HEK293T (cell line): ENCODE results near the gene SREBF2.
A peak's percentile ranks its signal among the peaks of the same experiment; 100 is the strongest.

Experiments used
- CTCF ChIA-PET: fragments of 350-600 bp; formaldehyde crosslinking; extraction: SDS; loops from one replicate; lab custom pipeline; 2021; ENCODE audit warnings: antibody characterized with exemption, inconsistent platforms; lab: Yijun Ruan, JAX
- POLR2A ChIA-PET: fragments of 350-600 bp; formaldehyde crosslinking; extraction: SDS; loops from one replicate; lab custom pipeline; 2020; ENCODE audit warnings: antibody characterized with exemption, inconsistent platforms; lab: Yijun Ruan, JAX
- DNase-seq: peaks from one replicate; pipeline ENCODE4 v3.0.0; 2012; ENCODE audit warnings: mixed read lengths; ENCODE audit errors: extremely low spot score
- ARNT ChIP-seq: fragments of 450-650 bp; IDR thresholded peaks from 2 replicates; pipeline ENCODE4 v1.6.1; 2017; ENCODE audit warnings: mild to moderate bottlenecking
- BHLHE40 ChIP-seq: fragments of 450-650 bp; IDR thresholded peaks from 2 replicates; pipeline ENCODE4 v1.6.1; 2016; ENCODE audit warnings: mild to moderate bottlenecking, moderate library complexity, borderline replicate concordance
- CTBP1 ChIP-seq: fragments of 450-650 bp; IDR thresholded peaks from 2 replicates; pipeline ENCODE4 v1.6.1; 2016; ENCODE audit warnings: borderline replicate concordance
- ELF4 ChIP-seq: fragments of 450-650 bp; IDR thresholded peaks from 2 replicates; pipeline ENCODE4 v1.6.1; 2017; ENCODE audit warnings: antibody characterized with exemption
- FOXA1 ChIP-seq: fragments of 450-650 bp; IDR thresholded peaks from 2 replicates; pipeline ENCODE4 v1.6.1; 2016; ENCODE audit warnings: mild to moderate bottlenecking
- FOXM1 ChIP-seq: fragments of 450-650 bp; IDR thresholded peaks from 2 replicates; pipeline ENCODE4 v1.6.1; 2017; ENCODE audit warnings: mild to moderate bottlenecking, borderline replicate concordance
- HDGF ChIP-seq: fragments of 450-650 bp; IDR thresholded peaks from 2 replicates; pipeline ENCODE4 v1.6.1; 2017; ENCODE audit warnings: antibody characterized with exemption, borderline replicate concordance
- L3MBTL2 ChIP-seq: fragments of 450-650 bp; conservative IDR thresholded peaks from 2 replicates; pipeline ENCODE4 v1.6.1; 2016; ENCODE audit warnings: mild to moderate bottlenecking
- LEF1 ChIP-seq: fragments of 450-650 bp; IDR thresholded peaks from 2 replicates; pipeline ENCODE4 v1.6.1; 2017; ENCODE audit warnings: mild to moderate bottlenecking, borderline replicate concordance
- NFRKB ChIP-seq: fragments of 450-650 bp; IDR thresholded peaks from 2 replicates; pipeline ENCODE4 v1.6.1; 2016; ENCODE audit warnings: mild to moderate bottlenecking, moderate library complexity
- SP1 ChIP-seq: fragments of 450-650 bp; IDR thresholded peaks from 2 replicates; pipeline ENCODE4 v1.6.1; 2017
- SUZ12 ChIP-seq: fragments of 450-650 bp; IDR thresholded peaks from 2 replicates; pipeline ENCODE4 v1.6.1; 2016; ENCODE audit warnings: mild to moderate bottlenecking
- TARDBP ChIP-seq: fragments of 450-650 bp; IDR thresholded peaks from 2 replicates; pipeline ENCODE4 v1.6.1; 2016
- ZNF384 ChIP-seq: fragments of 450-650 bp; IDR thresholded peaks from 2 replicates; pipeline ENCODE4 v1.6.1; 2016
- TF ChIP-seq, protein P1 (sequence below): fragments of 450-650 bp; IDR thresholded peaks from 2 replicates; pipeline ENCODE4 v1.6.1; 2016

The SREBF2 gene

DNA sequence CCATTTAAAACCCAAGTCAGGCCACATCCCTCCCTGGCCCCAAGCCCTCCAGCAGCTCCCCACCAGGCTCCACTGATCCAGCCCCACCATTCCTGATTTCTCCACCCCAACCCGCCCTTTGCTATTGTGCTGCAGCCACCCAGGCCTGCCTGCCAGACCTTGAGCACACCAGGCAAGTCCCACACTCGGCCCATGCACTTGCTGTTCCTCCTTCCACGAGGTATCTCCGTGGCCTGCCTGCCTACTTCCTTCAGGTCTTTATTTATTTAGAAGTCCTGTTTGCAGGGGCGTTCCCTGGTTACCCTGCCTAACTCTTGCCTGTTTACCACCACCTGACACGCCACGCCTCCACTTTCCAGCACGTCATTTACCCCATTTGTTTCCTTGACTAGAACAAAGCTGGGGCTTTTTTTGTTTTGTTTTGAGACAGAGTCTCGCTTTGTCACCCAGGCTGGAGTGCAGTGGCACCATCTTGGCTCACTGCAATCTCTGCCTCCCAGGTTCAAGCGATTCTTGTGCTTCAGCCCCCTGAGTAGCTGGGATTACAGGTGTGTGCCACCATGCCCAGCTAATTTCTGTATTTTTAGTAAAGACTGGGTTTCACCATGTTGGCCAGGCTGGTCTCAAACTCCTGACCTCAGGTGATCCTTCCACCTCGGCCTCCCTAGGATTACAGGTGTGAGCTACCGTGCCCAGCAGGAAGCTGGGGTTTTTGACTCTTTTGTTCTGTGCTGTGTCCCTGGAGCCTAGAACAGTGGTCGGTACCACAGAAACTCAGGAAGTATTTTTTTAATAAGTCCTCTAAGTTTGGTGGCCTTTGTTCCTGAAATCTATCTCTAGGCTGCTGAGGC lies 107.3 kb downstream of the SREBF2 start:
- ChIA-PET POLR2A (interaction anchor here (0.7 to 1.7 kb wide), 3 partner anchors 12 to 140 kb away, joined by 3 to 4 read pairs (median 4); partner anchors contain the start of gene CCDC134), CTCF (interaction anchor here (0.8 to 2.1 kb wide), 5 partner anchors 14 to 243 kb away, joined by 3 to 15 read pairs (median 7); partner anchors contain the start of gene TNFRSF13C)
- TF ChIP-seq HDGF: no peak
- TF ChIP-seq FOXA1: no peak
- no peak for TF ChIP-seq TARDBP
- TF ChIP-seq, protein P1, sequence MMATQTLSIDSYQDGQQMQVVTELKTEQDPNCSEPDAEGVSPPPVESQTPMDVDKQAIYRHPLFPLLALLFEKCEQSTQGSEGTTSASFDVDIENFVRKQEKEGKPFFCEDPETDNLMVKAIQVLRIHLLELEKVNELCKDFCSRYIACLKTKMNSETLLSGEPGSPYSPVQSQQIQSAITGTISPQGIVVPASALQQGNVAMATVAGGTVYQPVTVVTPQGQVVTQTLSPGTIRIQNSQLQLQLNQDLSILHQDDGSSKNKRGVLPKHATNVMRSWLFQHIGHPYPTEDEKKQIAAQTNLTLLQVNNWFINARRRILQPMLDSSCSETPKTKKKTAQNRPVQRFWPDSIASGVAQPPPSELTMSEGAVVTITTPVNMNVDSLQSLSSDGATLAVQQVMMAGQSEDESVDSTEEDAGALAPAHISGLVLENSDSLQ: no peak
- TF ChIP-seq BHLHE40: no peak
- TF ChIP-seq FOXM1: no peak
- no peak for TF ChIP-seq LEF1
- TF ChIP-seq SP1: no peak
- no peak for TF ChIP-seq NFRKB
- no peak for TF ChIP-seq ARNT
- TF ChIP-seq SUZ12: no peak
- no peak for DNase-seq

DNA sequence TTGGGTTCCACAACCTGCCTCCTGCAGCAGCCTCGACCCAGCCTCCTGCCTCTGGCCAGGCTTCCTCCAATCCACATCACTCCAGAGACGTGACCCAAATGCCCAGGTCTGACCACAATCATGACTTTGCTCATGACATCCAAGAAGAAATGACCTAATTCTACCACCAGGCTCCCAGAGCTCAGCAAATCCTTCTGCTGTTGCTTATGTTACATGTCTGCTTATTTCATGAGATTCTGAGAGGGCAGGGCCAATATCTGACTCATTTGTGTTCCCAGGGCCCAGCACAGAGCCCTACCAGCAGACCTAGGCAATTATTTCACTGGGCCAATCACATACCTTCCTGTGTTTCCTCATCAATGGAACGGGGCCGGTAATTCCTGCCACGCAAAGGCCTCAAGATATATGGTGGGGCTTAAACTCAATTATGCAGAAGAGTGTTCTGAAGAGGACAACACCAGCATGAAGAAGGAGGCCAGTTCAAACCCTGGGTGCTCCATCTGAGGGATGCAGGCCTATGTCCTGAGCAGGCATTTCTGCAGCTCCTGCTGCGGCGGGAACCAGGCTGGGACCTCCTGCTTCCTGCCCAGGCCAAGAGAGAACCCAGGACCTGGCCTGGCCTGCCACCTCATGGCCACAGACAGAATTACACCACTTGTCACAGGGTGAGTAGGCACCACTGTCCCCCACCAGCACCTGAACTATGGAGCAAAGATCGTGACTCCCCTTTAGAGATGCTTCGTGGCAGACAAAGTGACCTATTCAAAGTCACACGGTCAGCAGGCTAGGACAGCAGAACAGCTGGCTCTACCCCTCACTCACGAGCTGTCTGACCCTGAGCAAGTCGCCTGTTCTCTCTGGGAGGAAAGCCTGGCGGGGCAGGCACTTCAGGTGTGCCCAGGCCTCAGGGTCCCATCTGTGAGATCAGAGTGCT lies 108.2 kb downstream of the SREBF2 start:
- TF ChIP-seq ELF4 (no peak), HDGF (no peak), ZNF384 (no peak)

DNA sequence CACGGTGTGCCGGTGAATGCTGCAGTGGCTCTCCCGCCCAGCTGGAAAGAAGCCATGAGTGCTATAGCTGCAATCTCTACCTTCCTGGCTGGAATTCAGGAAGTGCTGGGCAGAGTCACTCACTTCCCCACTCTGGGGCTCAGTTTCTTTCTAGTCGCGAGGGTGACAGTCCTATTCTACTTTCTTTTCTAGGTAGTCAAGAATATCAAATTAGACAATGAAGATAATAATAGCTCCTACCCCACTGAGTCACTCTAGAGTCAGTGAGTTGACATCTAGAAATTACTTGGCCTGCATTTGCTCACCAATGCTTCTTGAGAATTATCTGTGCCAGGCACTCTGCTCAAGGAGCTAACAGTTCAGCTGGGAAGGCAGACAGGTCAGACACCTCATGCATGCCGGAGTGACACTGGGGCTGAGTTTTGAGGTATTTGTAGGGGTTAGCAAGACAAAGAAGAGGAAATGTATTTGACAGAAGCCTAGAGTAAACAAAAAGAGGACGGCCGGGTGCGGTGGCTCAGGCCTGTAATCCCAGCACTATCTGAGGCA lies 110.8 kb downstream of the SREBF2 start:
- TF ChIP-seq, protein P1: no peak
- no peak for TF ChIP-seq CTBP1
- ChIA-PET POLR2A (no interaction called here), CTCF (no interaction called here)
- no peak for DNase-seq

More for the DNA sequence above, 108.2 kb downstream of the SREBF2 start:
- DNase-seq: peak; percentile 76
- POLR2A ChIA-PET: interaction anchor here (0.7 to 1.7 kb wide), 3 partner anchors 13 to 274 kb away, joined by 3 to 4 read pairs (median 3); partner anchors contain the start of gene CCDC134
- CTCF ChIA-PET: interaction anchor here (0.6 to 2.1 kb wide), 11 partner anchors 14 to 244 kb away, joined by 3 to 15 read pairs (median 3); partner anchors contain the start of genes SREBF2 and TNFRSF13C

DNA sequence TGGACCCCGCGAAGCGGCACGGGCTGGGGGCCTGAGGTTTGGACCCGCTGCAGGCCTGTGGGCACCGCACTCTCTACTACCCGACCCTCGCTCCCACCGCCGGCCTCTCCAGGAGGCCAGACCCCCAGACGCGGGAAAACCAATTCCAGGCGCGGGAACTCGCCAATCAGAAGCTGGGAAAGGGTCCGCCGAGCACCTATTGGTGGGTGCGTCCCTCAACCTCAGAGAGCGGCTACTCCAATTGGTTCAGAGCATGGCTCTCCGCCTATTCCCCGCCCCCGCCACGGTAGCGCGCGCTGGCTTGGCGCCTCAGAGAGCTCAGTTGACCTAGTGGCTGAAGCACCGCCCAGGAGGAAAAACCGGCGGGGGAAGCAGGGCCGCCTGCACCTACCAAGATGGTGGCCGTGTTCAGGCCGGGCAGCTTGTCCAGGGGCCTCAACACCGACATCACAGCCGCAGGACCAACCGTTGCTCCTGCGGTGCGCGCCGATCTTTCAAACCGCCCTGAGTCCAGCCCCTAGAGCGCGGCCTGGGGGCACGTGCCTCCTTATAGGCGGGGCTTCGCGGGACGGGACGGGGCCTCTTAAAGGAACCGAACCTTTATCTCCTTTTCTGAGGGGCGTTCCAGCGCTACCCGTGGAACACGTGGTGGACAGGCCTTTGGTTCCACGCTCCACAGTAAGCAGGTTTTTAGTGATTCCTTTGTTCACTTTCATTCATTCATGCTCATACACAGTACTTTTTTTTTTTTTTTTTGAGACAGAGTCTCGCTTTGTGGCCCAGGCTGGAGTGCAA lies 113.9 kb downstream of the SREBF2 start, which contains the start of gene CENPM:
TSS of gene CENPM (minus strand) at position 524 of the 795 bp plus-strand sequence. CDS start at position 448, 76 bp downstream.
- TF ChIP-seq FOXM1 (no peak), FOXA1 (no peak), SUZ12 (no peak), L3MBTL2 (peak; percentile 93)
- TF ChIP-seq, protein P1: peak; percentile 97
- DNase-seq: peak; percentile 92
- ChIA-PET POLR2A (interaction anchor here (0.6 to 2.4 kb wide), 57 partner anchors 9 to 717 kb away, joined by 3 to 18 read pairs (median 4); partner anchors contain the start of genes DESI1, NDUFA6, SMDT1 and SNU13), CTCF (interaction anchor here (0.6 to 1.2 kb wide), 10 partner anchors 9 to 282 kb away, joined by 3 to 7 read pairs (median 3); partner anchors contain the start of gene SMDT1)

DNA sequence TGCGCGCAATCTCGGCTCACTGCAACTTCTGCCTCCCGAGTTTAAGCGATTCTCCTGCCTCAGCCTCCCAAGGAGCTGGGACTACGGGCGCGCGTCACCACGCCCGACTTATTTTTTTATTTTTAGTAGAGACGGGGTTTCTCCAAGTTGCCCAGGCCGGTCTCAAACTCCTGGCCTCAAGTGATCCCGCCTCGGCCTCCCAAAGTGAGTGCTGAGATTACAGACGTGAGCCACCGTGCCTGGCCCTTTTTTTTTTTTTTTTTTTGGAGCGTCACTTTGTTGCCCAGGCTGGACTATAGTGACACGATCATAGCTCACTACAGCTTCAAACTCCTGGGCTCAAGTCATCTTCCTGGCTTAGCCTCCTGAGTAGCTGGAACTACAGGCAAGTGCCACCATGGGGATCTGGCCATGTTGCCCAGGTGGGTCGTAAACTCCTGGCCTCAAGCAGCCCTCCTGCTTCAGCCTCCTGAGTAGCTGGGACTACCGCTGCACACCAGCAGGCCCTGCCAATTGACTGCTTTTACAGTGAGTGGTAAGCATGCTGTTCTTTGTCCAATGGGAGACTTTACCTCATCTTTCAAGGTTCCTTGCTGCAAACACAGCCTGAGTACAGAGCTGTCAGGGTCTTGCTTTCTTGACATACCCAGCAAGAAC lies 114.6 kb downstream of the SREBF2 start:
- no peak for TF ChIP-seq SUZ12
- TF ChIP-seq, protein P1: 0 out of 2 replicates have a peak, but pooled peaks have one; percentile 2
- no peak for TF ChIP-seq BHLHE40
- peak; percentile 62 for TF ChIP-seq ZNF384
- POLR2A ChIA-PET: interaction anchor here (0.8 to 2.4 kb wide), 19 partner anchors 12 to 496 kb away, joined by 3 to 12 read pairs (median 6); partner anchors contain the start of genes DESI1, NDUFA6, SNU13 and SREBF2
- CTCF ChIA-PET: interaction anchor here (0.6 to 0.9 kb wide), 4 partner anchors 13 to 250 kb away, joined by 3 to 7 read pairs (median 3); partner anchors contain the start of gene SMDT1
- DNase-seq: no peak
